ENCODE results near the gene TCP11. TPM values are rescaled to one million over a fixed set of nuclear protein-coding genes. Genes with fewer than 3 reads are reported as not detected.
"Not testable (repeated sequence)": the region's sequence is repeated elsewhere in the genome, so short reads cannot be mapped to it uniquely, and the experiment has no call there.

The TCP11 gene
- total RNA-seq, 1 donor from 2014 or later: not detected

DNA sequence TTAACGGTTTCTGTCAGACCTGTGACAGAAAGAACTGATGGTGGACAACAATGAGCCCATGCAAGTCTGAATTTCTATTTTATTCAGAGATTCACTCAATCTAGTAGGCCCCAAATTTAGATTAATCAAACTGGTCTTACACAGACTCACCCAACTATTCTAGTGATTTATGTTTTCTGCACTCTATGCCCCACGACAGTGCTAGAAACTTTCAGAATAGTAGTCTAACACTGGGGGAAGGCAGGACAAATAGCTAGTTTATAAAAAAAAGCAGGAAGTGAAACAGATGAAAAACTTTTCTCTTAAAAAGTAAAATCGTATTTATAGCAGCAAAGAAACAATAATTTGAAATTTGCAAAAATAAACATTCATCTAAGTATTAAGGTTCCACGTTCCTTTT lies 5.0 kb downstream of the TCP11 start:
- intact Hi-C loops (cut with micrococcal nuclease): no loop called here
- Mint-ChIP-seq H3K36me3 (ENCODE audit: low read depth) (peaks cover 2% of the 10 kb centered on the region), H3K4me1 (ENCODE audit: low read depth) (peaks cover 11% of the 10 kb centered on the region), H3K27me3 (ENCODE audit: insufficient read depth) (peaks cover 26% of the 10 kb centered on the region), H3K9me3 (no peaks in the 10 kb centered on the region), H3K27ac (no peak overlapping the region), H3K4me3 (no peak overlapping the region)
- DNase-seq (ENCODE audit: low spot score): no peak

GRCh38 chr6:35128496-35128895 lies 12.6 kb downstream of the TCP11 start:
- H3K27ac Mint-ChIP-seq: no peak overlapping the region
- H3K27me3 Mint-ChIP-seq (ENCODE audit: insufficient read depth): peaks cover 38% of the 10 kb centered on the region
- H3K36me3 Mint-ChIP-seq (ENCODE audit: low read depth): no peaks in the 10 kb centered on the region
- no peak for DNase-seq (ENCODE audit: low spot score)
- no peaks in the 10 kb centered on the region for H3K4me1 Mint-ChIP-seq (ENCODE audit: low read depth)
- intact Hi-C loops (cut with micrococcal nuclease): no loop called here
- H3K9me3 Mint-ChIP-seq: no peaks in the 10 kb centered on the region
- H3K4me3 Mint-ChIP-seq: no peak overlapping the region

DNA sequence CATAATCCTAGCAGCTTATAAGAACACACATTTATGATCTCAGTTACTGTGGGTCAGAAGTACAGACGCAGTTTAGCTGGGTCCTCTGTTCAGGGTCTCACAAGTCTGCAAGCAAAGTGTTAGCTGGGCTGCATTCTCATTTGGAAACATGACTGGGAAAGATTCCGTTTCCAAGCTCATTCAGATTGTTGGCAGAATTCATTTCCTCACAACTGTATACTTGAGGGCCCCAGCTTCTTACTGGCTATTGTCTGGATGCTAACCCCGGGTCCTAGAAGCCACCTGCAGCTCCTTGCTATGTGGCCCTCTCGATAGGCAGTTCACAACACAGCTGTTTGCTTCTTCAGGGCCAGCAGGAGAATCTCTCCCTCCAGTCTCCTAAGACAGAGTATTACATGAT lies 13.1 kb downstream of the TCP11 start:
- no peak for DNase-seq (ENCODE audit: low spot score)
- Mint-ChIP-seq H3K27me3 (ENCODE audit: insufficient read depth) (peaks cover 38% of the 10 kb centered on the region), H3K4me3 (no peak overlapping the region), H3K36me3 (ENCODE audit: low read depth) (no peaks in the 10 kb centered on the region), H3K27ac (no peak overlapping the region), H3K4me1 (ENCODE audit: low read depth) (no peaks in the 10 kb centered on the region), H3K9me3 (no peaks in the 10 kb centered on the region)
- intact Hi-C loops (cut with micrococcal nuclease): no loop called here

- H3K27me3 Mint-ChIP-seq (ENCODE audit: insufficient read depth): peaks cover 19% of the 10 kb centered on the region
- H3K9me3 Mint-ChIP-seq: no peaks in the 10 kb centered on the region
- H3K4me3 Mint-ChIP-seq: no peak overlapping the region
- no peak for DNase-seq (ENCODE audit: low spot score)
- intact Hi-C loops (cut with micrococcal nuclease): no loop called here
- no peaks in the 10 kb centered on the region for H3K4me1 Mint-ChIP-seq (ENCODE audit: low read depth)
- no peak overlapping the region for H3K27ac Mint-ChIP-seq
- no peaks in the 10 kb centered on the region for H3K36me3 Mint-ChIP-seq (ENCODE audit: low read depth)
Observed at GRCh38 chr6:35124356-35124755, 16.8 kb downstream of the TCP11 start.

- Mint-ChIP-seq H3K4me1 (ENCODE audit: low read depth) (no peaks in the 10 kb centered on the region), H3K27ac (no peak overlapping the region), H3K4me3 (no peak overlapping the region), H3K9me3 (no peaks in the 10 kb centered on the region), H3K36me3 (ENCODE audit: low read depth) (no peaks in the 10 kb centered on the region), H3K27me3 (ENCODE audit: insufficient read depth) (peaks cover 15% of the 10 kb centered on the region)
- intact Hi-C loops (cut with micrococcal nuclease): no loop called here
- DNase-seq (ENCODE audit: low spot score): no peak
Observed at GRCh38 chr6:35120746-35121145, 20.4 kb downstream of the TCP11 start.

DNA sequence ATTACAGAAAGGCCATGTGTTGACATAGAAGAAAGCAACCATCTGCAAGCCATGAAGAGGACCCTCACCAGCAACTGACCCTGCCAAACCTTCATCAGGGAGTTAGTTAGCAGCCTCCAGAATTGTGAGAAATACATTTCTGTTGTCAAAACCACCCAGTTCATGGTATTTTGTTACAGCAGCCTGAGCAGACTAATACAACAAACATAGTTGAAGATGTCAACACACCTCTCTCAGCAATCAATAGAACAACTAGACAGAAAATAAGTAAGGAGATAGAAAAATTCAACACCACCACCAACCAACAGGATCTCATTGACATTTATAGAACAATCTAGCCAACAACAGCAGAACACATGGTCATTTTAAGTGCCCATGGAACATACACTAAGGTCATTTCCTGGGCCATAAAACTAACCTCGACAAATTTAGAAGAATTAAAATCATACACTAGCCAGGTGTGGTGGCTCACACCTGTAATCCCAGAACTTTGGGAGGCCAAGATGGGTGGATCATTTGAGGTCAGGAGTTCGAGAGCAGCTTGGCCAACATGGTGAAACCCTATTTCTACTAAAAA lies 32.7 kb downstream of the TCP11 start:
- H3K27me3 Mint-ChIP-seq (ENCODE audit: insufficient read depth): peaks cover 11% of the 10 kb centered on the region
- peaks cover 9% of the 10 kb centered on the region for H3K9me3 Mint-ChIP-seq
- H3K27ac Mint-ChIP-seq: no peak overlapping the region
- peaks cover 11% of the 10 kb centered on the region for H3K4me1 Mint-ChIP-seq (ENCODE audit: low read depth)
- no peak overlapping the region for H3K4me3 Mint-ChIP-seq
- intact Hi-C loops (cut with micrococcal nuclease): no loop called here
- H3K36me3 Mint-ChIP-seq (ENCODE audit: low read depth): peaks cover 2% of the 10 kb centered on the region
- DNase-seq (ENCODE audit: low spot score): no peak

DNA sequence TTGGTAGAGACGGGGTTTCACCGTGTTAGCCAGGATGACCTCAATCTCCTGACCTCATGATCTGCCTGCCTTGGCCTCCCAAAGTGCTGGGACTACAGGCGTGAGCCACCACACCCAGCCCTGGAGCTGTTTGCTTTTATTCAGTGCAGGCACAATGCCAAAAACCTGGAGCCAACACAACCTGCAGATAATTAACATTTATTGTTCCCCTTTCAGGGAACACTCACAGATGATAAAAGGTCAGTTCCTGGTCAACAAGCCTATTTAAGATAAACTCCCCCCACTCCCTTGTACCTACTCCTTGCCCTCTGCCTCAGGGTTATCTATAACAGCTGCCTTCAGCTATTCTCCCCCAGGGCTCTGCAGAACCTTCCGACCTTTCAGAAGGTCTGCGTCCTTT lies 33.4 kb downstream of the TCP11 start:
- intact Hi-C loops (cut with micrococcal nuclease); H3K36me3 Mint-ChIP-seq (ENCODE audit: low read depth): not testable (repeated sequence)

GRCh38 chr6:35107208-35107607 lies 33.9 kb downstream of the TCP11 start:
- H3K9me3 Mint-ChIP-seq; H3K4me3 Mint-ChIP-seq; DNase-seq (ENCODE audit: low spot score); intact Hi-C loops (cut with micrococcal nuclease); H3K36me3 Mint-ChIP-seq (ENCODE audit: low read depth): not testable (repeated sequence)
- Mint-ChIP-seq H3K27ac (peak overlapping the region; percentile 16), H3K27me3 (ENCODE audit: insufficient read depth) (peaks cover 21% of the 10 kb centered on the region), H3K4me1 (ENCODE audit: low read depth) (peaks cover 11% of the 10 kb centered on the region)

More for the DNA sequence above, 33.4 kb downstream of the TCP11 start:
- not testable (repeated sequence) for H3K4me3 Mint-ChIP-seq; DNase-seq (ENCODE audit: low spot score); H3K9me3 Mint-ChIP-seq
- H3K27ac Mint-ChIP-seq: peak overlapping the region; percentile 45
- H3K27me3 Mint-ChIP-seq (ENCODE audit: insufficient read depth): peaks cover 17% of the 10 kb centered on the region
- peaks cover 11% of the 10 kb centered on the region for H3K4me1 Mint-ChIP-seq (ENCODE audit: low read depth)

DNA sequence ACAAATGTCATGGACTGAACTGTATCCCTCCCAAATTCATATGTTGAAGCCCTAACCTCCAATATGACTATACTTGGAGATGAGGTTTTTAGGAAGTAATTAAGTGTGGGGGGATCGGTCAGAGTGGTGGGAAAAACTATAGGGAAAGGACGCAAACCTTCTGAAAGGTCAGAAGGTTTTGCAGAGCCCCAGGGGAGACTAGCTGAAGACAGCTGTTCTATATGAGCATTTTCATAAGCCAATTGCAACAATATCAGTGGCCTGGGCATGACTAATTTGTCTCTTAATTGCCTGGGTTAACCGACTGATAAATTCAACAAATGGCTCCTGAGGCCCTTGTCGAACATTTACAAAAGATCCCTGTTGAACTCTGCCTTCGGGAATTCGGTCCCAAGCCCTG lies 35.1 kb downstream of the TCP11 start:
- DNase-seq (ENCODE audit: low spot score); H3K27ac Mint-ChIP-seq; H3K36me3 Mint-ChIP-seq (ENCODE audit: low read depth); H3K9me3 Mint-ChIP-seq; intact Hi-C loops (cut with micrococcal nuclease); H3K4me3 Mint-ChIP-seq: not testable (repeated sequence)
- peaks cover 19% of the 10 kb centered on the region for H3K27me3 Mint-ChIP-seq (ENCODE audit: insufficient read depth)
- peaks cover 11% of the 10 kb centered on the region for H3K4me1 Mint-ChIP-seq (ENCODE audit: low read depth)

- peaks cover 11% of the 10 kb centered on the region for H3K4me1 Mint-ChIP-seq (ENCODE audit: low read depth)
- peaks cover 2% of the 10 kb centered on the region for H3K36me3 Mint-ChIP-seq (ENCODE audit: low read depth)
- peaks cover 11% of the 10 kb centered on the region for H3K27me3 Mint-ChIP-seq (ENCODE audit: insufficient read depth)
- intact Hi-C loops (cut with micrococcal nuclease): no loop called here
- H3K4me3 Mint-ChIP-seq: no peak overlapping the region
- no peak overlapping the region for H3K27ac Mint-ChIP-seq
- no peak for DNase-seq (ENCODE audit: low spot score)
- peaks cover 5% of the 10 kb centered on the region for H3K9me3 Mint-ChIP-seq
Observed at GRCh38 chr6:35105078-35105477, 36.1 kb downstream of the TCP11 start.

DNA sequence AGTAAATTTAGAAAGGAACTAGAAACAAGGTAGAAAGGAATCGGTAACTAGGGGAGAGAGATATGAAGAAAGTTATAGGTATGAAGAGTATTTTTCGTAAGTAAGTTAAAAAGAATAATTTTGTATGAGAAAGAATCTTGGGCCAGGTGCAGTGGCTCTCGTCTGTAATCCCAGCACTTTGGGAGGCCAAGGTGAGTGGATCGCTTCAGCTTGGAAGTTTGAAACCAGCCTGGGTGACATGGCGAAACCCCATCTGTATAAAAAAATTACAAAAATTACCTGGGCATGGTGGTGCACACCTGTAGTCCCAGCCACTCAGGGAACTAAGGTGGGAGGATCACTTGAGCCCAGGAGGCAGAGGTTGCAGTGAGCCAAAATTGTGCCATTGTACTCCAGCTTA lies 42.0 kb downstream of the TCP11 start:
- intact Hi-C loops (cut with micrococcal nuclease): no loop called here
- H3K27ac Mint-ChIP-seq: no peak overlapping the region
- H3K36me3 Mint-ChIP-seq (ENCODE audit: low read depth): no peaks in the 10 kb centered on the region

DNA sequence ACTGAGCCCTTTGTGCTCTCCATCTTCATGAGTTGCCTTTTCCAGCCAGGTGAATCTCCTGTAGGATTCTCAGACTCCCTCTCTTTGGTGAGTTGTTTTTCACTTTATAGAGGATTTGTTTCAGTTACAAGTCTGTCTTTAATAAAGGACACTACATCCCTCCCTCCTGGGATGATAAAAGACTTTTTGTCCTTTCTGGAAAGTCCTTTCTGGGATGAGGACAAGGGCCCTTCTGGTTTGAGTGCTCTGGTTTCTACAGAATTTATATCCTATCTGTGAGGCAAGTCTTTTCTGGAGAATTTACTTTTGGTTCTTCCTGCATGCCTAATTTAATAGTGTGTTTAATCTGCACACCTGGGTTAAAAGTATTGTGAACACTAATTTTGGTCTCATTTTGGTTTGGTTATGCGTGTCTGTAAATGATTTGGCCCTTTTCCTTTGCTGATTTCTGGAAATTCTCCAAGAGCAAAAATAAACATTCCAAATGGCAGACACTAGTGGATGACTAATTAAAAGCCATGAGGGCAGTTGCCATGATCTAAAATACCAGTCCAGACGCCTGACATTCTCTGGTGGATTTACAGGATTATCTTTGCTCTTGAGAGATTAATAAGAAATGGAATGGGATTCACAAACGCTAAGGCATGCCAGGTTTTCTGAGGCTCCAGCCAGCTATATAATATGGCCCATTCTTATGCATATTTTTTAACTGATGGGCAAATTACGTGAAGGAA lies 44.8 kb downstream of the TCP11 start:
- H3K36me3 Mint-ChIP-seq (ENCODE audit: low read depth): no peaks in the 10 kb centered on the region
- H3K4me1 Mint-ChIP-seq (ENCODE audit: low read depth): no peaks in the 10 kb centered on the region
- intact Hi-C loops (cut with micrococcal nuclease): no loop called here
- DNase-seq (ENCODE audit: low spot score): no peak
- H3K27ac Mint-ChIP-seq: no peak overlapping the region
- no peak overlapping the region for H3K4me3 Mint-ChIP-seq
- H3K9me3 Mint-ChIP-seq: no peaks in the 10 kb centered on the region
- peaks cover 27% of the 10 kb centered on the region for H3K27me3 Mint-ChIP-seq (ENCODE audit: insufficient read depth)

More for the DNA sequence above, 42.0 kb downstream of the TCP11 start:
- no peaks in the 10 kb centered on the region for H3K9me3 Mint-ChIP-seq
- DNase-seq (ENCODE audit: low spot score): no peak
- no peak overlapping the region for H3K4me3 Mint-ChIP-seq
- no peaks in the 10 kb centered on the region for H3K4me1 Mint-ChIP-seq (ENCODE audit: low read depth)
- peaks cover 33% of the 10 kb centered on the region for H3K27me3 Mint-ChIP-seq (ENCODE audit: insufficient read depth)

DNA sequence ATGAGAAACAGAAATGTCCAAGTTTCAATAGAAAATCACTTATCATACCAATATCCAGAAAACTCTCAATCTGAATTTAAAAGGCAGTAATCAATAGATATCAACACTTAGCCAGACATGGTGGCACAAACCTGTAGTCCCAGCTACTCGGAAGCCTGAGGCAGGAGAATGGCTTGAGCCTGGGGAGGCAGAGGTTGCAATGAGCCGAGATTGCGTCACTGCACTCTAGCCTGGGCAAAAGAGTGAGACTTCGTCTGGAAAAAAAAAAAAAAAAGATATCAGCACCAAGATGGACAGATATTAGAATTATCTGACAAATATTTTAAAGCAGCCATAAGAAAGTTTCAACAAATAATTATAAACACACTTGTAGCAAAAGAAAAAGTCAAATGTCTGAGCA lies 47.0 kb downstream of the TCP11 start:
- no peak overlapping the region for H3K4me3 Mint-ChIP-seq
- no peaks in the 10 kb centered on the region for H3K4me1 Mint-ChIP-seq (ENCODE audit: low read depth)
- H3K27ac Mint-ChIP-seq: no peak overlapping the region
- intact Hi-C loops (cut with micrococcal nuclease): no loop called here
- DNase-seq (ENCODE audit: low spot score): no peak
- H3K36me3 Mint-ChIP-seq (ENCODE audit: low read depth): no peaks in the 10 kb centered on the region
- no peaks in the 10 kb centered on the region for H3K9me3 Mint-ChIP-seq
- peaks cover 27% of the 10 kb centered on the region for H3K27me3 Mint-ChIP-seq (ENCODE audit: insufficient read depth)
